HG02571 (cell line): ENCODE measurements around the gene TMEM198.

Source experiments
- ATAC-seq: cut with Tn5 transposase; IDR thresholded peaks from one replicate; pipeline ENCODE4 v1.9.1; 2021; ENCODE audit warnings: mild to moderate bottlenecking, moderate library complexity; ENCODE audit not compliant: unreplicated experiment

Gene TMEM198

GRCh38 chr2:219542931-219543595, 765 bp upstream of the TMEM198 start:
- ATAC-seq: peak; percentile 30

- no peak for ATAC-seq
These were observed 739 bp downstream of the TMEM198 start for GRCh38 chr2:219544567-219544966.

GRCh38 chr2:219545295-219545942, 1.6 kb downstream of the TMEM198 start:
- ATAC-seq: no peak

GRCh38 chr2:219545943-219546352, 2.1 kb downstream of the TMEM198 start:
- ATAC-seq: no peak

GRCh38 chr2:219547621-219548020, 3.8 kb downstream of the TMEM198 start:
- no peak for ATAC-seq

- no peak for ATAC-seq
These were observed 5.2 kb downstream of the TMEM198 start for GRCh38 chr2:219548990-219549389.

- no peak for ATAC-seq
These were observed 5.8 kb downstream of the TMEM198 start for GRCh38 chr2:219549619-219550018.

- peak; percentile 8 for ATAC-seq
These were observed 7.9 kb downstream of the TMEM198 start for GRCh38 chr2:219551441-219552381.

- peak; percentile 81 for ATAC-seq
These were observed 8.7 kb downstream of the TMEM198 start for GRCh38 chr2:219552382-219553167.

- no peak for ATAC-seq
These were observed 9.3 kb downstream of the TMEM198 start for GRCh38 chr2:219553168-219553417.

GRCh38 chr2:219553463-219553963, 9.7 kb downstream of the TMEM198 start:
- ATAC-seq: no peak

- ATAC-seq: no peak
These were observed 10.5 kb downstream of the TMEM198 start for GRCh38 chr2:219554350-219554749.

- ATAC-seq: no peak
These were observed 12.1 kb downstream of the TMEM198 start for GRCh38 chr2:219555956-219556355.

- no peak for ATAC-seq
These were observed 12.6 kb downstream of the TMEM198 start for GRCh38 chr2:219556413-219556812.

GRCh38 chr2:219557320-219557719, 13.5 kb downstream of the TMEM198 start:
- ATAC-seq: no peak

- no peak for ATAC-seq
These were observed 14.3 kb downstream of the TMEM198 start for GRCh38 chr2:219557791-219558785.

- no peak for ATAC-seq
These were observed 15.5 kb downstream of the TMEM198 start for GRCh38 chr2:219559156-219559915.

- ATAC-seq: no peak
These were observed 16.4 kb downstream of the TMEM198 start for GRCh38 chr2:219560037-219560892.
